OCI-LY1 (cell line): Measurements from ENCODE around the gene CCL27.

ENCODE experiments used
- EZH2 ChIP-seq: fragments of 200-600 bp; sonication (generic), shearing (Covaris generic); IDR thresholded peaks from 2 replicates; pipeline ENCODE4 v1.8.0; 2017; ENCODE audit warnings: borderline replicate concordance, mixed run types, mild to moderate bottlenecking, antibody characterized with exemption, low read length, moderate library complexity, mixed read lengths
- TF ChIP-seq, protein P1 (sequence below): fragments of 200-600 bp; sonication (generic), shearing (Covaris generic); IDR thresholded peaks from 2 replicates; pipeline ENCODE4 v1.5.1; 2017; ENCODE audit warnings: mild to moderate bottlenecking, antibody characterized with exemption, low read length, moderate library complexity, mixed read lengths

DNA sequence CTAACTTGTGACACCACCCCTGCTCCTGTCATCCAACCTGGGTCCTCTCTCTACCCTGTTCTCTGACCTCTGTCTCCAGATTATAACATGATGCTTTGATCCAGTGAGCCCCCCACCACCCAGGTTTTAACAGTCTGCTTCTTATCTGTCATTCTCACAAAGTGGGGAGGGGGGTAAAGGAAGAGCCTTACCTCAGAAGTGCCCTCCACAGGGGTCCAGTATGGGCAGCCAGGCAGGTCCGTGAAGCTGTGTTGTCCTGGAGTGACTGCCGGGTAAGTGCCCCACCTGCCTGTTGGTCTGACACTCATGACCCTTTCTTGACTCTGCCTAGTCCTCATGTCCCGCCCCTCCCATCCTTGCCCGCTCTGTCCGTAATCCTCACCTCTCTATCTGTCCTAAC lies 7.1 kb downstream of the CCL27 start:
- TF ChIP-seq, protein P1, sequence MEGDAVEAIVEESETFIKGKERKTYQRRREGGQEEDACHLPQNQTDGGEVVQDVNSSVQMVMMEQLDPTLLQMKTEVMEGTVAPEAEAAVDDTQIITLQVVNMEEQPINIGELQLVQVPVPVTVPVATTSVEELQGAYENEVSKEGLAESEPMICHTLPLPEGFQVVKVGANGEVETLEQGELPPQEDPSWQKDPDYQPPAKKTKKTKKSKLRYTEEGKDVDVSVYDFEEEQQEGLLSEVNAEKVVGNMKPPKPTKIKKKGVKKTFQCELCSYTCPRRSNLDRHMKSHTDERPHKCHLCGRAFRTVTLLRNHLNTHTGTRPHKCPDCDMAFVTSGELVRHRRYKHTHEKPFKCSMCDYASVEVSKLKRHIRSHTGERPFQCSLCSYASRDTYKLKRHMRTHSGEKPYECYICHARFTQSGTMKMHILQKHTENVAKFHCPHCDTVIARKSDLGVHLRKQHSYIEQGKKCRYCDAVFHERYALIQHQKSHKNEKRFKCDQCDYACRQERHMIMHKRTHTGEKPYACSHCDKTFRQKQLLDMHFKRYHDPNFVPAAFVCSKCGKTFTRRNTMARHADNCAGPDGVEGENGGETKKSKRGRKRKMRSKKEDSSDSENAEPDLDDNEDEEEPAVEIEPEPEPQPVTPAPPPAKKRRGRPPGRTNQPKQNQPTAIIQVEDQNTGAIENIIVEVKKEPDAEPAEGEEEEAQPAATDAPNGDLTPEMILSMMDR: no peak
- TF ChIP-seq EZH2: no peak
